Tibial nerve (tissue), 4 donors: ENCODE data around the gene SPINDOC.

Experiments used
- EP300 ChIP-seq, 2 donors: sonication (generic); formaldehyde crosslinking; IDR thresholded peaks; one replicate each; pipeline ENCODE4 v1.6.1; 2017; ENCODE audit warnings: antibody characterized with exemption in 2 of 2, mild to moderate bottlenecking in 1 of 2
- POLR2A ChIP-seq, 2 donors: fragments of 450-650 bp; IDR thresholded peaks; one replicate each; pipeline ENCODE4 v1.6.1; 2017; ENCODE audit warnings: antibody characterized with exemption in 2 of 2, mild to moderate bottlenecking in 2 of 2, moderate library complexity in 2 of 2
- TF ChIP-seq, protein P1 (sequence below), 5 experiments: fragments of 200-600 bp in 3 of 5; fragments of 450-650 bp in 2 of 5; sonication (generic) in 3 of 5; IDR thresholded peaks; one replicate each; pipeline ENCODE4 v1.5.1; 2016 to 2019; ENCODE audit warnings: antibody characterized with exemption in 5 of 5, mild to moderate bottlenecking in 3 of 5, moderate library complexity in 2 of 5

DNA sequence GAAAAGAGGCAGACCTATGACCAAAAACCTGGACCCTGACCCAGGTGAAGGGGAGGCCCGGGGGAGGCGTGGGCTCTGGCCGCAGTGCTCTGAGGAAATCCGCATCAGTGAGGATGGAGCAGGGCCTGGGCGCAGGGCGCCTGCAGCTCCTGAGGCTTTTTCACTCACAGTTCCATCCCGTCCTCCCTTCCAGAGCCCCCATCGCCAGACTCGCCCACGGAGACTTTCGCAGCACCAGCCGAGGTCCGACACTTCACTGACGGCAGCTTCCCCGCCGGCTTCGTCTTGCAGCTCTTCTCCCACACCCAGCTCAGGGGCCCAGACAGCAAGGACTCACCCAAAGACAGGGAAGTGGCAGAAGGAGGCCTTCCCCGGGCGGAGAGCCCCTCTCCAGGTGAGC lies 5.4 kb downstream of the SPINDOC start:
- TF ChIP-seq, protein P1, sequence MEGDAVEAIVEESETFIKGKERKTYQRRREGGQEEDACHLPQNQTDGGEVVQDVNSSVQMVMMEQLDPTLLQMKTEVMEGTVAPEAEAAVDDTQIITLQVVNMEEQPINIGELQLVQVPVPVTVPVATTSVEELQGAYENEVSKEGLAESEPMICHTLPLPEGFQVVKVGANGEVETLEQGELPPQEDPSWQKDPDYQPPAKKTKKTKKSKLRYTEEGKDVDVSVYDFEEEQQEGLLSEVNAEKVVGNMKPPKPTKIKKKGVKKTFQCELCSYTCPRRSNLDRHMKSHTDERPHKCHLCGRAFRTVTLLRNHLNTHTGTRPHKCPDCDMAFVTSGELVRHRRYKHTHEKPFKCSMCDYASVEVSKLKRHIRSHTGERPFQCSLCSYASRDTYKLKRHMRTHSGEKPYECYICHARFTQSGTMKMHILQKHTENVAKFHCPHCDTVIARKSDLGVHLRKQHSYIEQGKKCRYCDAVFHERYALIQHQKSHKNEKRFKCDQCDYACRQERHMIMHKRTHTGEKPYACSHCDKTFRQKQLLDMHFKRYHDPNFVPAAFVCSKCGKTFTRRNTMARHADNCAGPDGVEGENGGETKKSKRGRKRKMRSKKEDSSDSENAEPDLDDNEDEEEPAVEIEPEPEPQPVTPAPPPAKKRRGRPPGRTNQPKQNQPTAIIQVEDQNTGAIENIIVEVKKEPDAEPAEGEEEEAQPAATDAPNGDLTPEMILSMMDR (IDR thresholded peaks at IDR 0.05): no peak
- TF ChIP-seq POLR2A (IDR thresholded peaks at IDR 0.05) (no peak), EP300 (IDR thresholded peaks at IDR 0.05) (no peak)
